GM21381 (cell line): ENCODE data around the gene RAMP1.
A peak's percentile ranks its signal among the peaks of the same experiment; 100 is the strongest.

Source experiments
- ATAC-seq: cut with Tn5 transposase; IDR thresholded peaks from one replicate; pipeline ENCODE4 v1.9.1; 2021; ENCODE audit warnings: mild to moderate bottlenecking, moderate library complexity; ENCODE audit not compliant: unreplicated experiment

The RAMP1 gene

GRCh38 chr2:237913193-237913917, 53.9 kb downstream of the RAMP1 start:
- no peak for ATAC-seq

DNA sequence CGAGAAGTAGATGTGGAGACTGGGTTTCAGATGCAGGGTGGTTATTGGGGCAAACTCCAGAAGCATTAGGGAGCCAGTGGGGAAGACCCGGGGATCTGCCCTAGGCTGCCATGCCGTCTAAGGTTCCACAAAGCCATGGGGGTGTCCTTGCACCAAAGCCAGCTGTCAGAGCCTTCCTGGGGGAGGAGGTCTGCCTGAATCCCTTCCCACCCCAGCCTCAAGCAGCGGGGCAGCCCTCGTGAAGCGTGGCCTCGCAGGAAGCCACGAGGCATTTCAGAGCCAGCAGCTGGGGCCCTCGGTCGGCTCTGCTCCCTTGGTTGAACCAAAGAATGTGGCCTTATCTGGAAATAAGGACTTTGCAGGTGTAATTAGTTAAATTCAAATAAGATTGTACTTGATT, 56.2 kb downstream of the RAMP1 start:
- no peak for ATAC-seq

DNA sequence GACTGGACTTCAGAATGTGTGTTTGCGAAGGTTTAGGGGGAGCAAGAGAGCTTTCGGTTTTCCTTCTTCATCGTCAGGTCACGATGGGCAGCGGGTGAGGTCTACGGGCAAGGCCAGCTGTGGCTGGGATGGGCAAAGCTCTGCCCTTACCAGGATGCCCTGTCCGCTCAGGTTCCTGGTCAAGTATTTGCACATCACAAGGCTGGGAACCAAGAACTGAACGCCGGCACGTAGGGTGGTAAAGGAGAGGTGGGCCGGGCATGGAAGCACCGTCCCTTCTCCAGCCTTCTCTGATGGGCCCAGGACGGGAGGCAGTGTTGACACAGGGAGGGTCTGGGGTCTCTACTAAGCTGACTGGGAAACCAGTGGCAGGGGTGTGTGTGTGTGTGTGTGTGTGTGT, 56.9 kb downstream of the RAMP1 start:
- ATAC-seq, result no peak

- no peak for ATAC-seq
Measured at GRCh38 chr2:237917696-237918374, 58.4 kb downstream of the RAMP1 start.

- no peak for ATAC-seq
Measured at GRCh38 chr2:237919593-237919992, 60.2 kb downstream of the RAMP1 start.

DNA sequence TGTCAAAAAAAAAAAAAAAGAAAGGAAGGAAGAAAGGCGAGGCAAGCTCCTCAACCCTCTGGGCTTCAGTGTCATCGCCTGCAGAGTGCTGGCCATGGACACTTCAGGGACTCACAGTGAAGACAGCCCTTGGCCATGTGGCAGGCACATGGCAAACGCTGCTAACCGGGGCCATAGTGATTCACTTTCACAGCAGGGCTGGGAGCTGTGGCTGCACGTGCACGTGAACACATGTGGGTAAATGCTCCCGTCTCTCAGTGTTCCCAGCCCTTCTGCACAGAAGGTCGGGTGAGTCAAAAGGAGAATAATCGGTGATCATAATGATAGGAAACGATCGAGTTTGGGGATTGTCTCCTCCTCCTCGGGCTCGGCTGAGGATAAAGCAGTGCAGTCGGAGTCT, 61.2 kb downstream of the RAMP1 start:
- no peak for ATAC-seq

DNA sequence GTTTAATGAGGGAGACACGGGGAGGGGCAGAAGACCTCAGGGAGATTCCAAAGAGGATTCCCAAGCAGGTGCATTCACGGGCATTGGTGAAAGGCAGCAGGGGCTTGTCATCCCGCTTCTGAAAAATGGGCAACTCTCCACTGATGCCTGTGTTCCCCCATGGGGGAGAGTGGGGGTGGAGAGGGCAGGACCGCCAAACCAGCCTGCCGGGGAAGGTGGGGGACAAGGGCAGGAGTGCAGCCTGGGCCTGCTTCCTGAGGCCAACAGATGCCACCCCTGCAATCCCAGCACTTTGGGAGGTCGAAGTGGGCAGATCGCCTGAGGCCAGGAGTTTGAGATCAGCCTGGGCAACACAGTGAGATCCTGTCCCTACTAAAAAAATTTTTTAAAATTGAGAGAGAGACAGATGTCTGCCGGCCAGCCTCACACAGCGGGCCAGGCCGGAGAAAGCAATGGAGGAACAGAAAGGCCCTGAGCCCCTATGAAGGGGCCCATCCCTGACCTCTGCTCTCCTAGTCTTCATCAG, 62.6 kb downstream of the RAMP1 start:
- ATAC-seq, result no peak

DNA sequence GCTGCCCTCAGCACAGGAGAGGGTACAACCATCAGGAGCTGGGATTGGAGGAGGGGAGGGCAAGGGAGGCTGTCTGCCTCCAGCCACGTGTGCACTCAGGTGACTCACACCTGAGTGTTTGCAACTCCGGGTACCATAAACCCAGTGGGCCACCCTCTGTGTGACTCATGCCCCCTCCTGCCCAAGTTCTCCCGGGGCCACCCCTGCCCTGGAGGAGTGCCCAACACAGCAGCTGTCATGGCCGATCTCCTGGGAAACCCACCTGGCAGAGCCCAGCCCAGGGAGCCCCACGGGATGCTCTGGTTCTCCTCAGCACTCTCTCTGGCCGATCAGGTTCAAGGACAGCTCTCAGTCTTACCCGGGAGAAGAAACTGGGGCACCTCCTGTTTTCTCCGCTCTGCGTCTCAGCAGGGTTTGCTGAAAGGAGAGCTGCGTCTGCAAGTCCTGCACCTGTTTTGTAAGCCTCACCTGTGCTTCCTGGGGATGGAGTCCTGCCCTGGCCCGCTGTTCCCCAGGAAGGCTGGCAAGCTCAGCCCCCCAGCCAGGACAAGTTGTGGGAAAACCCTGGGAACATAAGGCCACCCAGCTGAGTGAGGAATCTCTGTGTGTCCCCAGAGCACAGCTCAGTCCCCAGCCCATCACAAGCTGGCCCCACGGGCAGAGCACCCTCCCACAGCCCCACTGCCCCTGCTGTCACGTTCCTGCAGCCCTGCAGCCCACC, 63.4 kb downstream of the RAMP1 start:
- no peak for ATAC-seq

GRCh38 chr2:237923481-237924163, 64.2 kb downstream of the RAMP1 start:
- peak; percentile 65 for ATAC-seq

- ATAC-seq, result no peak
Measured at GRCh38 chr2:237924164-237924534, 64.7 kb downstream of the RAMP1 start.

DNA sequence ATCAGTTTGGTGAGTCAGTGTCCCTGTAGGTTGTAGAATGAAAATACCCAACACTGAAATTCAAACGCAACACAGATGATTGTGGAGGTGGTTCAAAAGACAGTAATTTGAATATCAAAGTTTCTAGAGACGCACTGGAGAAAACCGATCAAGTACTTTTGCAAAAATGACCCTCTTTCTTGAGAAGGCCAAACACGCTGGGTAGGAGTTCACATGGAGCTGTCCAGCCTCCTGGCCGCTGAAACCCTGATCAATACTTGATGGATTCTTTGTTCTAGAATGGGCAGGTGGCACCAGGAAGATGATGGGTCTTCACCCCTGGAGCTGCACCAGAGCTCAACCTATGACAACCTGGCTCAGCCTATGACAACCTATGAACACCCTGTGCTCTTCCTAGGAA, 67.7 kb downstream of the RAMP1 start:
- ATAC-seq, result no peak

DNA sequence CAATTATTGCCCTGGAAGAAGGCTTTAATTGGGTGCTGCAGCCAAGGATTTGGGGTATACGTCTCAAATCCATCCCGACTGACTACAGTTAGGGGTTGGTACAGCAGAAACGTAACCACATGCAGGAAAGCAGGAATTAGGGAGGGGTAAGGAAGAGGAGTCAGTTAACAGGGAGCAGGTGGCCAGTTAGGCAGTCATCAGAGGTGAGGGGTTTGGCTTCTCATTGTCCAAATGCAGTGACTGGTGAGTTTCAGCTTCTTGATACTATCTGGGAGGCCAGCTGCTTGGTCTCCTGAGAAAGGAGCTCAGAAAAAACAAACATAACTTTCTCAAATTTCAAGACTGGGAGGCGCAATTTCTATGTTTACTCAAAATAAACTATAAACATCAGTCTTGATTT, 68.6 kb downstream of the RAMP1 start:
- ATAC-seq, result no peak

GRCh38 chr2:237929979-237930378, 70.6 kb downstream of the RAMP1 start:
- no peak for ATAC-seq

- no peak for ATAC-seq
Measured at GRCh38 chr2:237931205-237931721, 71.8 kb downstream of the RAMP1 start.

- no peak for ATAC-seq
Measured at GRCh38 chr2:237932731-237933131, 73.3 kb downstream of the RAMP1 start.

DNA sequence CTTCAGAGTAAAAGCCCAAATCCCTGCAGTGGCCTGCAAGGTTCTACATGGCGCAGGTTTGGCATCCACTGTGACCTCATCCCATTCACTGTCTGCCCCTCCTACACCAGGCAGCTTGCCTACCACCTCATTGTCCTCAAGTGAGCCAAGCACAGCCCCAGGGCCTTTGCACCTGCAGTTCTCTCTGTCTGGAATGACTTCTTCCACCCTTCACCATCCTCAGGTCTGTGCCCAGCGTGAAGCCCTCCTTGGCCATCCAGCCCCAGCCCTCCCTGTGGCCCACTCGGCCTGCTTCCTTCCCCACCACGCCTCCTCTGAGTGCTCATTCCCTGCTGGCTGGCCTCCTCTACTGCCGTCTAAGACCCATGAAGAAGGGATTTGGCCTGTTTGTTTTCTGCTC, 74.8 kb downstream of the RAMP1 start:
- ATAC-seq, result no peak

DNA sequence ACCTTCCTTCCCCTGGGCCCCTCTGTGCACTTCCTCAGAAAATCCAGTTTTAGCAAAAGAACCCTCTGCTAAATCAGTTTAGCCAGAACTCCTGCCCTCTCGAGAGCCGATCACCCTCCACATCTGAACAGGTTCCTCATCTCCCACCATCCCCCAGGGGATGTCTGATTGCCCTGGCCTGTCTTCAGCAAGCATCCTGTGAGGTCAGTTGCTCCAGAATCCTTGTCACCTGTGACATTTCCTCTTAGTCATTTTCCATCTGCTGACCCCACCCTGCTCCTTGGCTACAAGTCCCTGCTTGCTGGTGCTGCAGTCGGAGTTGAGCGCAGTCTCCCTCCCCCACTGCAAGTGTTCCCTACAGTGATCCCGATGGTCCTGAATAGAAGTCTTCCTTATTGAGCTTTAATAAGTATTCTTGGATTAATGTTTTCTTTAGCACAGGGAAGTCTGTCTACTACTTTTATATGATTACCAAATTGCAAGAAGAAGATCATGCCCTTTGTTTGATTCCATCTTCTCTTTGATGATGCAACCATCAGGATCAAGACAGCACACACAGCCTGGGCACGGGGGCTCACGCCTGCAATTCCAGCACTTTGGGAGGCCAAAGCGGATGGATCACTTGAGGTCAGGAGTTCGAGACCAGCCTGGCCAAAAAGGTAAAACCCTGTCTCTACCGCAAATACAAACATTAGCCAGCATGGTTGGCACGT, 76.5 kb downstream of the RAMP1 start:
- no peak for ATAC-seq

DNA sequence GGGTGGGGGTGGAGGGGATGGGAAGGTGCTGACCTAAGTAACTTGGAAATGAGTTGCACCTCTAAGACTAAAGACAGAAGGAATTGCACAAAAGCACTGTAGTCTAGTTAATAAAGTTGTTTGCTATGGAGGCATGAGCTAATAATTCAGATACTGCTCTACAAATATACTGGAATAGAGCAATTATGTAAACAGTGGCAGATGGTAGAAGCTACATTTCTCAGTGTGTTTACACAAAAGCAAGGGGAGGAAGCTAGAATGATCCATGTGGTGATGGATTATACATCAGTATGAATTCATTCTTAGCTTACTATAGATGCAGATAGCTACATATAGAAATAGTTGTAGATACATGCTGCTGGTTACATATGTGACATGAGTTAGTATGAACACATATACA, 79.8 kb downstream of the RAMP1 start:
- ATAC-seq, result no peak

DNA sequence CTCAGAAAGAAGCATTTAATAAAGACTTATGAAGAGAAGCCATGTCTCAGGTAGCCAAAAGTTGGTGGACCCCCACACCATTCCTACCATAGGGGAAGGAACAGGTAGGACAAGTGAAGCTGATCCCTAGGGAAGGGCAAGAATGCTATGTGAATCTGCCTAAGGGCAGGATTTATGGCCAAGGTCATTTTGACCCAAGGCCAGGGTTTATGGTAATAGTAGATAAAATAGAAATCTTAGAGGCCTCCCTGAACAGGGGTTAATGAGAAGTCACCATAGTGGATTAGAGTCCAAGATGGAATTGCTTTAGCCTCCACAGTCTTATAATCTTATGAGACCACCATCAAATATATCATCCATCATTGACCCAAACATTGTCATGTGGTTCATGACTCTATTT, 81.4 kb downstream of the RAMP1 start:
- ATAC-seq, result no peak

- ATAC-seq, result no peak
Measured at GRCh38 chr2:237941239-237941638, 81.8 kb downstream of the RAMP1 start.
